Stimulated activated CD8-positive, alpha-beta memory T cell treated with anti-CD3 and anti-CD28 coated beads, Interleukin-4, amount 100 ng/mL, for 4 hours (primary cell): ENCODE results near the gene SLC25A41.
A peak's percentile ranks its signal among the peaks of the same experiment; 100 is the strongest.
"Not testable (repeated sequence)": the region's sequence is repeated elsewhere in the genome, so short reads cannot be mapped to it uniquely, and the experiment has no call there.

ENCODE experiments used
- DNase-seq, 2 donors: peaks; one replicate each; pipeline ENCODE4 v3.0.0-alpha.2; 2020; ENCODE audit warnings: low read depth in 2 of 2, low spot score in 1 of 2

SLC25A41 gene

DNA sequence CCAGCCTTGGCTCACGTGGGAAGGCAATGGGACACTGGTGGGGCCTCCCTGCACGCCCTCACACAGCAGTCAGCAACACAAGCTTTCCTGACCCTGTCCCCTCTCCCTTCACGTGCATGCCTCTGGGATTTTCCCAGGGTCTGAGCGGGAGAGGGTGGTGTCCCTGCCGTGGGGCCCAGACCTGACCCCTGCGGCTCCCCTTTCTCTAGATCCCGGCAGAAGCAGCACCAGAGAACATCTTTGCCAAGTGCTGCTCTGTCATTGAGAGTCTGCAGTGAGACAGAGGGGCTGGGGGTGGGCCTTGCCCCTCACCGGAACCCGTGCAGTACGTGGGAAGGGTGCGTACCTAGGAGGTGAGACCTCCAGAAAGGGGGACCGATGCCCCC is 21.5 kb downstream of the SLC25A41 start:
- no peak for DNase-seq

DNA sequence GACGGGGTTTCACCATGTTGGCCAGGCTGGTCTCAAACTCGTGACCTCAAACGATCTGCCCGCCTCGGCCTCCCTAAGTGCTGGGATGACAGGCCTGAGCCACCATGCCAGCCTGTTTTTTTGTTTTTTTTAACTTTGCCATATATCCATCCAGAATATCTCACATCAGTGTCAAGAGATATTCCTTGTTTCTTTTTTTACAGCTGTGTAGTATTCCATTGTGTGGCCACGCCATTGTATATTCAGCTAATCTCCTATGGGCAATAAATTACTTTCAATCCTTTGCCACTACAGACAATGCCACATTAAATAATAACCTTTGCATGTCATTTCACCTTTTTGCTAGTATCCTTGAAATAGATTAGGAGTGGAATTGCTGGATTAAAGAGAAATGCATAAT is 24.2 kb downstream of the SLC25A41 start:
- no peak for DNase-seq

DNA sequence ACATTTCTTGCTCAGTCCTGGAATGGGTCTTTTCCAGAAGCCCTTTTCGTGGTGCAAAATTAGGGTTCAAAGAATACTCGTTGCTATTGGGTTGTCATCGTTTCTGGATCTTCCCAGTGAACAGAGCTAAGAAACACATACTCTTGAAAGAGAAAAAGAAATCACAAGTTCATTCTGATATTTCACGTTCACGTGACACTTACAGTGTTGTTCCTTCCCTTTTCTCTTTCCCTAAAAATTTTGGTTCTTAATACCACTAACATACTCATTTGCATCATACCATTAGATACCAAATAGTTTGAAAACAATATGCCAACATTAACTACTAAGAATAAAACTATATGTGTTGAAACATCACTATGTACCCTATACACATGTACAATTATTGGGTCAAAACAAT is 27.2 kb downstream of the SLC25A41 start:
- DNase-seq = no peak

DNA sequence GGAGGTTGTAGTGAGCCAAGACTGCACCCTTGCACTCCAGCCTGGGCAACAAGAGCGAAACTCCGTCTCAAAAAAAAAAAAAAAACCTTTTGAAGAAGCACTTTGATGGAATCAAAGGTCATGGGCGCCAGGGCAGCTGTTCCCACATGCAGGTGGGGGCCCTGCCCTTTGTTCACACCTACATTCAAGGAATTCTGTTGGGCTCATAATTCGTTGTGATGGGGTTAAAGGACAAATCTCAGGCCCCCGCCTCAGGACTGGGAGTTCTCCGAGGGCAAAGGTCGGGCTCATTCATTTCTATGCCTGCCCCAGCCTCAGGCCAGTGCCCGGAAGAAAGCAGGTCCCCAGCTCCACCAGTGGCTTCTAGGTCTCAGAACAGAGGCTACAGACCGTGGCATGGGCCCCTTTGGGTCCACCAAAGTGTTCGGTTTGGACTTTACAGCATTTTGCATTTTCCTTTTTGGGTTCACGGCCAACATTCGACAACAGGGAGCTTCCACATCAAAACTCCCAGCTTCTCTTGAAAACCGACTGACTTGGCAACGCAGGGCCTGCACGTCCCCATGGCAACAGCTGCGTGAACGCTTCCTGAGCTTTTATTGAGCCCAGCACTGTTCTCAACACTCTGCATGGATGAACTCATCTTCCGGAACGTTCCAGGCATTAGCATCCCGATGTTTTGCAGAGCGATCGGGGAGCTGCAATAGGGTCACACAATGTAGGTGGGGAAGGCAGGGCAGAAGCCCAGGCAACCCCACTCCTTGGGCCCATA is 30.5 kb downstream of the SLC25A41 start:
- DNase-seq = no peak

DNA sequence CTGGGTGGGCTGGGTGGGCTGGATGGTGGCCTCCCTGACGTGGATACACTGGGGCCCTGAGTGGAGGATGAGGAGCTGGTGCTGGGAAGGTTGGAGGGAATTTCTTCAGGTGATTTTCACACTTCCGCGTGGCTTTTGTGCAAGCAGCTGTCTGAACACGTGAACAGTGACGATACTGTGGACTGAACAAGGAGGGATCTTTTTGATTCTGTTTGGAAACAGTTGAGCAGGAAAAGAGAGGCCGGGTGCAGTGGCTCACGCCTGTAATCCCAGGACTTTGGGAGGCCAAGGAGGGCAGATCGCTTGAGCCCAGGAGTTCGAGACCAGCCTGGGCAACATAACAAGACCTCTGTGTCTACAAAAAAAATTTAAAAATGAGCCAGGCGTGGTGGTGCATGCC is 31.5 kb downstream of the SLC25A41 start:
- DNase-seq = no peak

DNA sequence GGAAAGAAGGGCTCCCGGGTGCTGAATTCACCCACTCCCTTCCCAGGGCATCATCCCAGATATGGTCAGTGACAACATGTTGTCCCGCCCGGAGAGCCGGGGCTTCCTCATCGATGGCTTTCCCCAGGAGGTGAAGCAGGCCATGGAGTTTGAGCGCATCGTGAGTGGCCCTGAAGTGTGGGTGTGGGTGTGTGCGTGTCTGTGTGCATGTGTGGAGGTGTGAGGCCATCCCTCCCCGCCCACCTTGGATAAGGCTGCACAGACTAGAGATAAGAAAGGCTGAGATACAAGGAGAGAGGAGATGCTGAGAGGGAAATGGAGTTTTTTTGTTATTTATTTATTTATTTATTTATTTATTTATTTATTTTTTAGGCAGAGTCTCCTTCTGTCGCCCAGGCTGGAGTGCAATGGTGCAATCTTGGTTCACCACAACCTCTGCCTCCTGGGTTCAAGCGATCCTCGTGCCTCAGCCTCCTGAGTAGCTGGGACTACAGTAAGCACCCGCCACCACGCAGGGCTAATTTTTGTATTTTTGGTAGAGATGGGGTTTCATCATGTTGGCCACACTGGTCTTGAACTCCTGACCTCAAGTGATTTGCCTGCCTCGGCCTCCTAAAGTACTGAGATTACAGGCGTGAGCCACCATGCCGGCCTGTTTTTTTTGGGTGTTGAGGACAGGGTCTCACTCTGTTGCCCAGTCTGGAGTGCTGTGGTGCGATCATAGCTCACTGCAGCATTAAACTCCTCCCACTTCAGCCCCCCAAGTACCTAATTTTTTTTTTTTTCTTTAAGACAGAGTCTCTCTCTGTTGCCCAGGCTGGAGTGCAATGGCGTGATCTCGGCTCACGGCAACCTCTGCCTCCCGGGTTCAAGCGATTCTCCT is 33.3 kb downstream of the SLC25A41 start:
- DNase-seq = not testable (repeated sequence)

DNA sequence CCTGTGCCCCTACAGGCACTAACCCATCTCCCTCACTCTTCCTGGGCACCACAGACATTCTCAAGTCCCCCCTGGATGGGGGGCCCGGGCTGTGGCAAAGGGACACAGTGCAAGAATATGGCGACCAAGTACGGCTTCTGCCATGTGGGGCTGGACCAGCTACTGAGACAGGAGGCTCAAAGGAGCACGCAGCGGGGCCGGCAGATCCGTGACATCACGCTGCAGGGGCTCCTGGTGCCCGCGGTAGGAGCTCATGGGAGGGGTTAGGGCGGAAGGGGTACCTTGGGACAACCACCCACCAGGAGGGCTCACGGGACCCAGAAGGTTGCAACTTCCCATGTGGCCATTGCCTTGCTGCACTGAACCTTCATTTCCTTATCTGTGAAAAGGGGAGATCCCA is 37.3 kb downstream of the SLC25A41 start:
- DNase-seq = no peak

DNA sequence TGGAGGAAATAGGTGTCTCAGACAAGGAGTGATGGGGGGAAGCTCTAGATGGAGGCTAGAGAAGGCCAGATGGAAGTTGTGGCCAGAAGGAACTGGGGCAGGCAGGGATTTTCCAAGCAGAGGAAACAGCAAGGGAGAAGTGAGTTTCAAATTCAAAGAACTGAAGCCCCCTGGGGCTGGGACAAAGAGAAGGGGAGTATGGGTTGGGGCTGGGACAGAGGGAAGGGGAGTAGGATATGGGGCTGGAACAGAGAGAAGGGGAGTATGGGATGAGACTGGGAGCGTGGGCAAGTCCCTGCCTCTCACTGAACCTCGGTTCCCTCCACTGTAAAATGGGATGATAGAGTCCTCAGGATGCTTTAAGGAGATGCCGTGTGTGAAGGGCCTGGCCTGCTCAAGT is 38.7 kb downstream of the SLC25A41 start:
- no peak for DNase-seq

DNA sequence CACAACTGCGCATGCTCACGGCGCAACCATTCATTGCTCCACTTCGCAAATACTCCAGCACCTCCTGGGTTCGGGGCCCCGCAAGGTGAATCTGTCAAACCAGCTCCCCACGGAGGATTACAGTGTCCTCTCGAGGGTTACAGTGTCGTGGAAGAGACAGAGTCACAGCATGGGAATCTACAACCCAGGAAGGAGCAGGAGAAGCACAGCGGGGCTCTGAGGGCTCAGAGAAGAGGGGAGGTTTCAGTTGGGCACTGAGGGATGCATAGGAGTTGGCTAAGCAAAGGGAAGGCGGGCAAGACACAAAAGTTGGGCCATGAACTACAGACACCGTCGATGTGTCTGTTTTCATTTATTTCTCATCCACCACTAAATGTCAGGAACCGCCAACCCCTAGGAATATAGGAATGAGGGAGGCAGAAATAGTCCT is 39.6 kb downstream of the SLC25A41 start:
- peak in 1 of 2 donors; percentile 47 for DNase-seq

DNA sequence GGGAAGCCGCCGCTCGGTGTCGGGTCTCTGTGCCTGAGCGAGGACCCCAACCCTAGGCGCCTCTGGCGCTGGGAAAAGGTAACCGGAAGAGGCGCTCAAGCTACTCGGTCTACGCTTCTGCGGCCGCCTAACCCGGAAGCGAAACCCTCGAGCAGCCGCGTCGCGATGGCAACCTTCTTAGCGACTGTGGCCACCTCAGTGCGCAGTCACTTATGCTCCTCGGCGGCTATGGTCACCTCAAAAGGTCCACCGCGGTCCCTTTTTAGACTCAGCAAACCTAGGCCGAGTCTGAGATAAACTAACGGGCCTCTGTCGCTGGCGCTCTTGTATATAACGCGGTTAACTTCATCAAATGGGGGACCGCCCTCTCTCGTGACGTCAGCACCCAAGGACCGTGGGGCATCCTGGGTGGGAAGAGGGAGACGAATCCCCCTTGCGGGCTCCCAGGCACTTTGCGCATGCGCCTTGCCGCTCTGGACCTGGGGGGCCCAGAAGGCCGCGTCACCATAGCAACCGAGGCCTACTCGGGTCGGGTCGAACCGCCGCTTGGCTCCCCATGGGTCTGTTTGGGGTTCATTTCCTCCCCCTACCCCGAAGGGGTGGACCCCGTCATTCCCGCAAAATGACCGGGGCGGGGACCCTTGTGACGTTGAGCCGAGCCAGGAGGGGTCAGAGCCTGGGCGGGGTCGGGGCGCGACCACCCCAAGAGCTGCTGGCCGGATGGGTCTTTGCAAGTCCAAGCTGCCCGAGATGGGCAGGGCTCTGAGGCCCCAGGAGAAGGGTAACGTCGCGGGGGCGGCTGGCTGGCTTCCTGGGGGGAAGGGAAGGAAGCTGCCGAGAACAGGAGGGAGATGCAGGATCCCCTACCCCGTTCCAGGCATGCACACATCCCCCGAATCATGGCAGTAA is 40.2 kb downstream of the SLC25A41 start, which contains the start of gene GTF2F1:
Gene GTF2F1, minus strand, starts transcription at position 91 of the 909 bp plus-strand sequence. CDS start 169 bp downstream, outside the sequence.
- peak; percentile 87 to 89 for DNase-seq

DNA sequence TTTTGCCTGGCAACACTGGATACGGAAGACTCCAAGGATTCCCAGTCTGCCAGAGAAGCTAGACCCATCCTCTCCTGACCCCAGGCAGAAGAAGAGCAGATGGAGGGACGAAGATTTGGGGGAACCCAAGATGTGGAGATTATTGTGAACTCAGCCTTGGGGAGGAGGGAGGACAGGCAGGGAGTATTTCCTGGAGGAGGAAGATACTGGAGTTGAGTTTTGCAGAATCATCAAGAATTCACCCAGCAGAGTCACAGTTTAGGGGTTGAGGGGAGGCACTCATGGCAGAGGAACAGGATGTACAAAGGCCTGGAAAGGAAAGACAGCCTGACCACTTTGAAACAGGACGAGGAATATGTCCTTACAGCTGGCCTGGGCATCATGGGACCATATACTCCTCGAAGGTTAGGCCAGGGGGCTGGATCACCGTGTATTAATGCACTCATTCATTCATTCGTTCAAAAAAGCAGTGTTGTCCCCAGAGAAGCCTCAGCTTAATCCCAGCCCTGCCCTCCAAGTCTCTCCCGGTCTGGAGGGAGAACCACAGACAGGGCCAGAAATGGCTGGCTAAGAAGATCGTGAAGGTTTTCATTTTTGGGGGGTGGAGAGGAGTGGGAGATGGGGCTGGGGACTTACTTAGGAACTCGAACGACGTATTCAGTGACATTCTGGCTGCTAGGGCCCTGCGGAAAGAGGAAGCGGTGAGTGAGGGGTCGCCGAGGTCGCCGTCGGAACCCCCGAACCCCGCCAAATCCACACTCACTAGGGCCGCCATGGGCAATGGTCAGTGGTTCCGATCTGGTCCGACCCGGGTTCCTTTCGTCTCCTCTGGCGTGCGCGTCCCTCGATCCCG is 41.1 kb downstream of the SLC25A41 start:
- no peak for DNase-seq

DNA sequence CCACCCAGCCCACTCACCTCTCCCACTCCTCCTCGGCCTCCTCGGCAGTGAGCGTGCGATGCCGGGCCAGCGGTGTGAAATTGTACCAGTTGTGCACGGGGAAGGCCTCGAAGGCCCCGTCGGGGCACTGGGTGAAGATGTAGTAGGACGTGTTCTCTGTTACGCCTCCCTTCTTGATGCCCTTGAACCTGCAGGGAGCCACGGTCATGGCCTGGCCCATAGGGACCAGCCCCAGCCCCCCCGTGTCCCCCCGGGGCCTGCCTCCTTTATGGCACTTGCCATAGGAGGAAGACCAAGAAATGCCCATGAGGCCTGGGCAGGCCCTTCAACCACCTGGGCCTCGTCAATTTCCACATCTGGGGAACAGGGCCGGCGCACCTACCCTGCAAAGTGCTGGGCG is 46.2 kb downstream of the SLC25A41 start:
- DNase-seq = no peak

DNA sequence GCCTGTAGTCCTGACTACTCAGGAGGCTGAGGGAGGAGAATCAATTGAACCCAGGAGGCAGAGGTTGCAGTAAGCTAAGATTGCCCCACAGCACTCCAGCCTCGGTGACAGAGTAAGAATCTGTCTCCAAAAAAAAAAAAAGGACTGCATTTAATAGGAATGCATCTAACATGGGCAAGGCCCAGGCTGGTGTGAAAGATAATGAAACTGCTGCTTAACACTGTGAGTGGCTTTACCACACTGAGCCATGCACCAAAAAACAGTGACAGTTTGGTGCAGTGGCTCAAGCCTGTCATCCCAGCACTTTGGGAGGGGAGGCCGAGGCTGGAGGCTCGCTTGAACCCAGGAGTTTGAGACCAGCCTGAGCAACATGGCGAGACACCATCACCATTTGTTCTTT is 49.2 kb downstream of the SLC25A41 start:
- no peak for DNase-seq

DNA sequence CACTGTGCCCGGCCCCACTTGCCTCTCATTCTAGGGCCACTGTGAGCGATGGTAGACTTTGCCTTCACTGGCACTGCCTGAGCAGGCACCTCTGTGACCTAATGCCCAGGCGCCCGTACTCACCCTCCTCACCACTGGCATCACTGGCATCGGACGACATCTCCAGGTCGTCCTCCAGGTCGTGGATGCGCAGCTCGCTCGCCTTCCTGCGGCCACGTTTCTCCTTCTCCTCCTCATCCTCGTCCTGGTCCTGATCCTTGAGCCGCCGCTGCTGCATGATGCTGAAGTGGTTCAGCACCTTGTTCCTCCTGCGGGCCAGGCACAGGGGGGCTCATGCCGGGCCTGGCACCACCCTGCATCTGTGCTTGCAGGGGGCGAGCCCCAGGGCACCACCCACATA is 50.4 kb downstream of the SLC25A41 start:
- DNase-seq = no peak

DNA sequence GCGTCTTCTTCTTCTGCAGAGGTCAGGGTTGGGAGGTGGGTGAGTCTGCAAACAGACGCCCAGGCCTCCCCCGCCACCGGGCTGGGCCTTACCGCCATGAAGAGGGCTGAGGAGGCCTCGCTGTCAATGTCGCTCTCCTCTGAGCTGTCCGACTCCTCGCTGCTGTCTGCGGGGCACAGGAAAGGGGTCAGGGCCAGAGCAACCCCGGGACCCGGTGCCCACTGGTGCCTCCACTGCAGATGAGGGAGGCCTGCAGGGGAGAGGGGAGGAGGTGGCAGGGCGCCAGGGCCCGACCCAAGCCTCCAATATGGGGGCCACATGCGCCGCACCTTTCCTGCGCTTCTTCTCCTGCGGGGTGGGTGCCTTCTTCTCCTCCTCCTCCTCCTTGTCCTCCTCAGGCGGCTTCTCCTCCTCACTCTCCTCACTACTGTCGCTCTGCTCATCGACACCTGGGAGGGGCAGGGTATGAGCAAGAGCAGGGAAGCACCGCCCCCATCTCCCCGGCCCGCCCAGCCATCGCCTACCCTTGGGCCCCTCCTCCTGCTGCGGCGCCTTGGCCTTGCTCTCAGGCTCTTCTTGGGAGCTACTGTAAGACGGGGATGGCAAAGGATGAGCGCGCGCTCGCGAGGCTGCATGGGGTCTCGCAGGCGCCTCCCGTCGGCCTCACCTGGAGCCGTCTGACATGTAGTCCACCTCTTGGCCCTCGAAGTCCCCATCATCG is 52.4 kb downstream of the SLC25A41 start:
- DNase-seq = no peak

DNA sequence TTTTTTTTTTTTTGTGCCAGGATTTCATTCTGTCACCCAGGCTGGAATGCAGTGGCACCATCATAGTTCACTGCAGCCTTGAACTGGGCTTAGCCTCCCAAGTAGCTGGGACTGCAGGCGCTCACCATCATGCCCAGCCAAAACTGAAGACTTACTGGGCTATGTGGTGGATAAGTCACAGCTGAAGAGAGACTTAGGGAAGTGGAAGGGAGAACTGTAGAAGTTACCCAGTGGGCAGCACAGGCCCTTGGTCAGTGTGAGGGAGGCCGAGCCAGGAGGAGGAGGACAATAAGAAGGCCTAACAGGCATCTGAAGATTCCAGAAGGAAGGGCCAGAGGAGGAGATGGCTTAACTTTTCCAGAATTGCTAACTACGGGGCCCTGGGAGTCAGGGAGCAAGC is 53.8 kb downstream of the SLC25A41 start:
- DNase-seq = no peak

DNA sequence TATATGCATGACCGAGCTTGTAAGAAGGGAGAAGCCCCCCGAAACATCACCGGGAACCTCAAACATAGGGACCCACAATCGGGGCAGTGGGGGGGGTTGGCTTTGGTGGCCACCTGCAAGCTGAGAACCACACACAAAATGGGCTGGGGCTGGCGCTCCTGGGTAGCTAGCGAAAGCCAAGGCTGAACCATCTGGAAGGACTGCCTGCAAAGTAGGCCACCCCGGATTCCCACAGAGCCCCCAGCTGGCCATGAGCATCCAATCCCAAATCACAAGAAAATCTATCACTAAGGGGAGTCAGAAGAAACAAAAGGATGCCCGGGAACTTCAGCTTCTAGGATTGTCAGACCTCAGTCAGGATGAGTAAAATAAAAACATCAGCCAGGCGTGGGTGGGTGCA is 55.1 kb downstream of the SLC25A41 start:
- no peak for DNase-seq

DNA sequence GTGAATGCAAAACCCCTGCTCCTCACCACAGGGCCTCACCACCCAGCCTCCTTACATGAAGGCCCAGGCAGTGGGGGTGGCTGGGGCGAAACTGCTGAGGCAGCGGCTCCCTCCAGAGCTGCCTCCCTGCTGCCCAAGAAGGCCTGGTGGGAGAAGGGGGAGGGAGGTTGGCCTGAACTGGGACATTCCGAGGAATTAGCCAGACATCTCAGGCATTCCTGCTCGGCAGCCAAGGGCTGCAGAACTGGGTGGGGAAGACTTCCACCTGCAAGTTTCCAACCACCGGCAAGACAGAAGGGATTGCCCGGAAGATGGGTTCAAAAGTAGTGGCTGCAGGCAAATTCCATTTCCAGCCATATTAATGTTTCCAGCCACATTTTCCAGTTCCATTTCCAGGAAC is 55.5 kb downstream of the SLC25A41 start:
- no peak for DNase-seq

DNA sequence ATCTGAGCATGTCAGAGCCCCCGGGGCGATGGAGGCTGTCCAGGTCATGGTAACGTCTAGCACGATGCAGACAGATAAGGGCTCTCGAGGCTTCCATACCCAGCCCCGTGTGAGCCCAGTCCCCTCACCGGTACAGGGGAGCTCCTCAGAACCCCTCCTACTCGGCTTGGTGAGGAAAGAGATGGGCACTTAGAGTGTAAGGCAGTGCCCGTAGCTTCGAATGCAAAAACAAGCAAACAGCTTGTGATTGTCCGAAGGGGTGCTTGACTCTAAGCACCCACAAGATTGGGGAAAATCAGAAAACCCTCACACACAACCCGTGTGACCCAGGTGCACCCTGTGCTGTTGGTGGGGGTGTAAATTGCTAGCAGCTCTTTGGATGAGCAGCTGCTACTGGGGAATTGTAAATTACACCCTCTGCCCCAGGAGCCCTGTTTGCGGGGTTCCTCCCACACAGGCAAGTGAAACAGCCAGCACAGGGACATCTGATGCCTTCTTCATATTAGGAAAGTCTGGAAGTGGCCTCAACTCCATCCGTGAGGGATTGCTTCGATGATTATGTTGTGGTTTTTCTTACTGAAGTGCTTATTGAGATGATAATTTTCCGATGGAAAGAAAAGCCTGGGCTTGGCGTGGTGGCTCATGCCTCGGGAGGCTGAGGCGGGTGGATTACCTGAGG is 56.9 kb downstream of the SLC25A41 start:
- DNase-seq = no peak
